Astrocyte (in vitro differentiated cells and primary cell): ENCODE results near the gene C19orf53.

Experiments used
- EZH2 ChIP-seq: IDR thresholded peaks from 2 replicates; pipeline ENCODE4 v1.6.1; 2012; ENCODE audit warnings: mild to moderate bottlenecking, low read length, inconsistent platforms; ENCODE audit not compliant: insufficient read depth
- TF ChIP-seq, protein P1 (sequence below): IDR thresholded peaks from 2 replicates; pipeline ENCODE4 v1.5.1; 2011; ENCODE audit warnings: low read depth, mild to moderate bottlenecking, inconsistent platforms, low read length, moderate library complexity; ENCODE audit not compliant: insufficient read depth

DNA sequence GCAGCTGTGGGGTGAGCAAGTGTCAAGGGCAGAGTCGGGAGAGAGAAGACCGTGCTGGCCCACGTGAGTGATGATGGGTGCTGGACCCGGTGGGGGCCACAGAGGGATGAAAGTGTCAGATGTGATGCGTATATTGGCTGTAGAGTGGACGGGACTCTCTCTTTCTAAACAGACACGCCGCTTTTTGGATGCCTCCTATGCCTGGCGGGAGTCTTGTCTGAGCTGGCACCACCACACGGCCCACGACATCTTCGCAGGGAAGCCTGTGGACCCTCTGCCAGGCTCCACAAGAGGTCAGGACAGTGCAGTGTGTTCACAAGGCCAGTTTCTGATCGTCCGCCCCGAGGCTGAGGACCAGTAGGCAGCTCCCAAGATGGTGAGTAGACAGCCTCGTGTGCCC is 22.8 kb upstream of the C19orf53 start:
- TF ChIP-seq, protein P1, sequence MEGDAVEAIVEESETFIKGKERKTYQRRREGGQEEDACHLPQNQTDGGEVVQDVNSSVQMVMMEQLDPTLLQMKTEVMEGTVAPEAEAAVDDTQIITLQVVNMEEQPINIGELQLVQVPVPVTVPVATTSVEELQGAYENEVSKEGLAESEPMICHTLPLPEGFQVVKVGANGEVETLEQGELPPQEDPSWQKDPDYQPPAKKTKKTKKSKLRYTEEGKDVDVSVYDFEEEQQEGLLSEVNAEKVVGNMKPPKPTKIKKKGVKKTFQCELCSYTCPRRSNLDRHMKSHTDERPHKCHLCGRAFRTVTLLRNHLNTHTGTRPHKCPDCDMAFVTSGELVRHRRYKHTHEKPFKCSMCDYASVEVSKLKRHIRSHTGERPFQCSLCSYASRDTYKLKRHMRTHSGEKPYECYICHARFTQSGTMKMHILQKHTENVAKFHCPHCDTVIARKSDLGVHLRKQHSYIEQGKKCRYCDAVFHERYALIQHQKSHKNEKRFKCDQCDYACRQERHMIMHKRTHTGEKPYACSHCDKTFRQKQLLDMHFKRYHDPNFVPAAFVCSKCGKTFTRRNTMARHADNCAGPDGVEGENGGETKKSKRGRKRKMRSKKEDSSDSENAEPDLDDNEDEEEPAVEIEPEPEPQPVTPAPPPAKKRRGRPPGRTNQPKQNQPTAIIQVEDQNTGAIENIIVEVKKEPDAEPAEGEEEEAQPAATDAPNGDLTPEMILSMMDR: no peak
- TF ChIP-seq EZH2: no peak
